Activated B cell treated with CpG ODN at 0.5 μM for 24 hours (primary cell): Measurements from ENCODE around the gene NHEJ1. TPM values are rescaled to one million over a fixed set of nuclear protein-coding genes. Genes with fewer than 3 reads are reported as not detected.

Experiments used
- ATAC-seq: fragments of 200-7000 bp; cut with Tn5 transposase; one replicate; pipeline ENCODE4 v1.10.0; 2021; ENCODE audit warnings: low read depth, mild to moderate bottlenecking, moderate library complexity
- CTCF ChIA-PET: fragments of 350-600 bp; sonication (Branson Sonifier 250); formaldehyde crosslinking; loops from one replicate; lab custom pipeline; 2021; ENCODE audit warnings: antibody characterized with exemption; lab: Charles Lee
- POLR2A ChIA-PET: fragments of 350-600 bp; sonication (Branson Sonifier 250); formaldehyde crosslinking; loops from one replicate; lab custom pipeline; 2021; ENCODE audit warnings: antibody characterized with exemption; lab: Charles Lee
- DNase-seq: peaks from one replicate; pipeline ENCODE4 v3.0.0; 2022
- H3K27ac Mint-ChIP-seq: one replicate; pipeline ENCODE4 v1.8.0; 2020; ENCODE audit warnings: mixed read lengths
- H3K27me3 Mint-ChIP-seq: one replicate; pipeline ENCODE4 v1.8.0; 2021; ENCODE audit warnings: mixed read lengths
- H3K36me3 Mint-ChIP-seq: one replicate; pipeline ENCODE4 v1.8.0; 2021; ENCODE audit warnings: low read depth, mixed read lengths
- H3K4me1 Mint-ChIP-seq: one replicate; pipeline ENCODE4 v1.8.0; 2021; ENCODE audit warnings: mixed read lengths
- H3K4me3 Mint-ChIP-seq: one replicate; pipeline ENCODE4 v1.8.0; 2020; ENCODE audit warnings: mild to moderate bottlenecking, mixed read lengths
- H3K9me3 Mint-ChIP-seq: one replicate; pipeline ENCODE4 v1.8.0; 2020; ENCODE audit warnings: mixed read lengths
- intact Hi-C: fragments of 100-400 bp; cut with micrococcal nuclease; formaldehyde crosslinking; loops from one replicate; pipeline ENCODE4 v1.15.1; 2024
- total RNA-seq: library from RNA; stranded (reverse); gene quantifications from 2 replicates; pipeline ENCODE4 v1.2.3, GENCODE V29; 2022
- TF ChIP-seq, protein P1 (sequence below): fragments of 200-600 bp; IDR thresholded peaks from one replicate; pipeline ENCODE4 v1.8.0; 2022; ENCODE audit warnings: antibody characterized with exemption, mild to moderate bottlenecking

NHEJ1 gene
- total RNA-seq, 1 donor from 2014 or later, result 19.1 TPM

- Mint-ChIP-seq H3K9me3 (no peaks in the 10 kb centered on the region), H3K27ac (no peak overlapping the region), H3K4me3 (no peak overlapping the region), H3K27me3 (no peaks in the 10 kb centered on the region), H3K4me1 (peaks cover 16% of the 10 kb centered on the region), H3K36me3 (peaks cover 34% of the 10 kb centered on the region)
- intact Hi-C loops, result no loop called here
- ChIA-PET CTCF (interaction anchor here (0.6 to 8.3 kb wide), 9 partner anchors 13 to 142 kb away, joined by 3 to 53 read pairs (median 12); partner anchors contain the start of genes CNPPD1, IHH and SLC23A3), POLR2A (interaction anchor here (0.6 to 2.6 kb wide), 2 partner anchors 60 to 137 kb away, joined by 4 to 11 read pairs; no protein-coding TSS in a partner anchor)
- DNase-seq (no peak), ATAC-seq (no peak)
- TF ChIP-seq, protein P1, sequence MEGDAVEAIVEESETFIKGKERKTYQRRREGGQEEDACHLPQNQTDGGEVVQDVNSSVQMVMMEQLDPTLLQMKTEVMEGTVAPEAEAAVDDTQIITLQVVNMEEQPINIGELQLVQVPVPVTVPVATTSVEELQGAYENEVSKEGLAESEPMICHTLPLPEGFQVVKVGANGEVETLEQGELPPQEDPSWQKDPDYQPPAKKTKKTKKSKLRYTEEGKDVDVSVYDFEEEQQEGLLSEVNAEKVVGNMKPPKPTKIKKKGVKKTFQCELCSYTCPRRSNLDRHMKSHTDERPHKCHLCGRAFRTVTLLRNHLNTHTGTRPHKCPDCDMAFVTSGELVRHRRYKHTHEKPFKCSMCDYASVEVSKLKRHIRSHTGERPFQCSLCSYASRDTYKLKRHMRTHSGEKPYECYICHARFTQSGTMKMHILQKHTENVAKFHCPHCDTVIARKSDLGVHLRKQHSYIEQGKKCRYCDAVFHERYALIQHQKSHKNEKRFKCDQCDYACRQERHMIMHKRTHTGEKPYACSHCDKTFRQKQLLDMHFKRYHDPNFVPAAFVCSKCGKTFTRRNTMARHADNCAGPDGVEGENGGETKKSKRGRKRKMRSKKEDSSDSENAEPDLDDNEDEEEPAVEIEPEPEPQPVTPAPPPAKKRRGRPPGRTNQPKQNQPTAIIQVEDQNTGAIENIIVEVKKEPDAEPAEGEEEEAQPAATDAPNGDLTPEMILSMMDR, result no peak
Observed at GRCh38 chr2:219158025-219158424, 2.6 kb downstream of the NHEJ1 start.

DNA sequence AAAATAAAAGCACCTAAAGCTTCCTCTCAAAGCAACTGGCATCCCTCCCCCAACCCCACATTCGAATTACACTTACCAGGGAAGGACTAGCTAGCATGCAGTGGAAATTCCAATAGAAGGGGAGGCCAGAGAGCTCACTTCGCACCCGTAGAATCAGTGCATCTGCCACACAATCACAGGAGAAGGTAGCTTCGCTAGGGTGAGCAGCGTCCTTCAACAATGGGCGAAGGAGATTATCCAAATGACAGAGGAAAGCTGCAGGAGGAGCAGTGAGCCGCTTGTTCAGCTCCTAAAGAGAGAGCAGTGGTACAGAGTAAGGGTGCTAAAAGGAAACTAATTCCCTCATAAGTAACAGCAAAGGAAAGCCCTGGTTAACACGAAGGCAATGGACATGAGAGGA is 3.2 kb downstream of the NHEJ1 start:
- H3K27ac Mint-ChIP-seq, result no peak overlapping the region
- POLR2A ChIA-PET, result interaction anchor here (0.6 kb wide), 1 partner anchor 49 kb away, joined by 3 read pairs; the partner anchor contains the start of gene ZFAND2B
- no peaks in the 10 kb centered on the region for H3K9me3 Mint-ChIP-seq
- TF ChIP-seq, protein P1, result no peak
- H3K36me3 Mint-ChIP-seq, result peaks cover 34% of the 10 kb centered on the region
- CTCF ChIA-PET, result interaction anchor here (1.6 to 8.3 kb wide), 7 partner anchors 14 to 259 kb away, joined by 4 to 53 read pairs (median 40); partner anchors contain the start of gene IHH
- H3K27me3 Mint-ChIP-seq, result no peaks in the 10 kb centered on the region
- no peak for DNase-seq
- intact Hi-C loops, result no loop called here
- peaks cover 16% of the 10 kb centered on the region for H3K4me1 Mint-ChIP-seq
- ATAC-seq, result no peak
- H3K4me3 Mint-ChIP-seq, result no peak overlapping the region

DNA sequence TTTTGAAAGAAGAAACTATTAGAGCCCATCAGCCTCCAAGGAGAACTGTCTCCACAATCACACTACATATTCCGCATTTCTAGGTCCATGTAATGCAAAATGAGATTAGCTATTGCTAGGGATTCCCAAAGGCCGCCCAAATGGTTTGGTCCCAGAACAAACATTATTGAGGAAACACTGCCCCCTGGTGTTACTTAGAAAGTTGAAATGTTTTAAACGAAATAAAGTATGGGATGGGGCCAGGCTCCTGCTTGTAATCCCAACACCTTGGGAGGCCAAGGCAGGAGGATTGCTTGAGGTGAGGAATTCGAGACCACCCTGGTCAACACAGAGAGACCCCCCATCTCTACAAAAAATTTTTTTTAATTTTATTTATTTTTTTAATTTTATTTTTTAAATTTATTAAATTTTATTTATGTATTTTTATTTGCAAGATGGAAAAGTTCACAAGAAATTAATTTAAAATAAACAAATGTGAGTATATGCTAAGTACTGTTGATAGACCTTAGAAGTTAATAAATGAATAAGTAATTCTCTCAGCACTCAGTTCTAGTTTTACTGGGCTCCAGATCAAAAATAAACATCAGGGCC is 5.5 kb downstream of the NHEJ1 start:
- Mint-ChIP-seq H3K27ac (no peak overlapping the region), H3K4me1 (peaks cover 7% of the 10 kb centered on the region), H3K36me3 (peaks cover 47% of the 10 kb centered on the region), H3K27me3 (no peaks in the 10 kb centered on the region), H3K4me3 (no peak overlapping the region), H3K9me3 (no peaks in the 10 kb centered on the region)
- ATAC-seq (peak; percentile 27), DNase-seq (no peak)
- CTCF ChIA-PET, result interaction anchor here (0.6 to 8.3 kb wide), 14 partner anchors 9 to 237 kb away, joined by 3 to 53 read pairs (median 4); partner anchors contain the start of gene IHH
- POLR2A ChIA-PET, result interaction anchor here (0.7 to 1.1 kb wide), 2 partner anchors 21 to 97 kb away, joined by 3 to 5 read pairs; partner anchors contain the start of gene CNPPD1
- TF ChIP-seq, protein P1, result peak; percentile 77
- intact Hi-C loops, result loop anchor here (1.0 kb wide), 4 partner anchors 97 to 302 kb away; no protein-coding TSS in a partner anchor

DNA sequence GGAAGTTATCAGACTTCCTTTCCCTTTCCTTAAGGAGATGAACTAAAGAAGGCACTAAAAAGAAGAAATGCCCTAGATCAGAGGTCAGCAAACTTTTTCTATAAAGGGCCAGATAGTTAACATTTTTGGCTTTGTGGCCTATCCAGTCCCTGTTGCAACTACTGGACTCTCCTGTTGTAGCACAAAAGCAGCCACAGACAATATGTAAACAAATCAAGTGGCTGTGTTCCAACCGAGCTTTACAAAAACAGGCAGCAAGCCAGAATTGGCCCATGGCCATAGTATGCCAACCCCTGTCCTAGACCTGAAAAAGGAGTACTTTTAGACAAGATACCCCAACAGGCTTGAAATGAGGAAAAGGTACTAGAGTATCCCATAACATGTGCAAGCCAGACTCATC is 10.9 kb downstream of the NHEJ1 start:
- H3K27ac Mint-ChIP-seq, result no peak overlapping the region
- POLR2A ChIA-PET, result no interaction called here
- DNase-seq (no peak), ATAC-seq (no peak)
- CTCF ChIA-PET, result no interaction called here
- H3K4me1 Mint-ChIP-seq, result no peaks in the 10 kb centered on the region
- no peak overlapping the region for H3K4me3 Mint-ChIP-seq
- H3K9me3 Mint-ChIP-seq, result no peaks in the 10 kb centered on the region
- peaks cover 65% of the 10 kb centered on the region for H3K36me3 Mint-ChIP-seq
- TF ChIP-seq, protein P1, result no peak
- intact Hi-C loops, result no loop called here
- no peaks in the 10 kb centered on the region for H3K27me3 Mint-ChIP-seq

DNA sequence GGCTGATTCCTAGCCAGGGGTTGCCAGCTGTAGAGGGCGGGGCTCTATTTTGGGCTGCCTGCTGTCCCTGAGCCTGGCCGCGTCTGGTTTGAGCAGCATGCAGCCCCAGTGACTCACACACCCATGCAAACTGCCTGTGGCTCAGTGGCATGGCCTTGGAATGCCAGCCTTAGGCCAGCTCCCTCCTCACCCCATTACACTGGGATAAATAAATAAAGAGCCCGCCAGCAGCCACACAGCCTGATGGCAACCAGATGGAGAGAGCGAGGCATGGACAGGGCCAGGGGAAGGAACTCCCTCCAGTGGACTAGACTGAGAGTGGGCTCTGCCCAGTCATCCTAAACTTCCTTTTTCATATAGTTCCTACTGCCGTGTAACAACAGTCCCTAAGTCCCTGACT is 18.3 kb downstream of the NHEJ1 start:
- no peak overlapping the region for H3K4me3 Mint-ChIP-seq
- H3K27ac Mint-ChIP-seq, result no peak overlapping the region
- H3K9me3 Mint-ChIP-seq, result no peaks in the 10 kb centered on the region
- no peaks in the 10 kb centered on the region for H3K4me1 Mint-ChIP-seq
- ChIA-PET CTCF (interaction anchor here (1.4 kb wide), 1 partner anchor 23 kb away, joined by 4 read pairs; no protein-coding TSS in a partner anchor), POLR2A (no interaction called here)
- DNase-seq (no peak), ATAC-seq (no peak)
- peaks cover 78% of the 10 kb centered on the region for H3K36me3 Mint-ChIP-seq
- TF ChIP-seq, protein P1, result no peak
- intact Hi-C loops, result no loop called here
- no peaks in the 10 kb centered on the region for H3K27me3 Mint-ChIP-seq
